ENCODE data around the gene SRRT.
"Not testable (repeated sequence)": the region's sequence is repeated elsewhere in the genome, so short reads cannot be mapped to it uniquely, and the experiment has no call there.

SRRT gene

GRCh38 chr7:100852048-100852872 lies 22.6 kb upstream of the SRRT start, which contains the start of gene SLC12A9:
Gene SLC12A9, plus strand, starts transcription at chr7:100852713. Its CDS starts 1,485 bp downstream, at chr7:100854198.
- DNase-seq: peak; percentile 96
- in situ Hi-C loops (cut with HindIII; ENCODE audit: low pct_ligation_motif_present, low pct_unique_long_range_greater_than_20kb, low sequenced_read_pairs): no loop called here

GRCh38 chr7:100854146-100854895 lies 20.6 kb upstream of the SRRT start:
- in situ Hi-C loops (cut with HindIII; ENCODE audit: low pct_ligation_motif_present, low pct_unique_long_range_greater_than_20kb, low sequenced_read_pairs): no loop called here
- DNase-seq: no peak

GRCh38 chr7:100854899-100855298 lies 20.0 kb upstream of the SRRT start:
- DNase-seq; in situ Hi-C loops (cut with HindIII; ENCODE audit: low pct_ligation_motif_present, low pct_unique_long_range_greater_than_20kb, low sequenced_read_pairs): not testable (repeated sequence)

- in situ Hi-C loops (cut with HindIII; ENCODE audit: low pct_ligation_motif_present, low pct_unique_long_range_greater_than_20kb, low sequenced_read_pairs): no loop called here
- DNase-seq: no peak
These were observed 19.4 kb upstream of the SRRT start for GRCh38 chr7:100855515-100855914.

- in situ Hi-C loops (cut with HindIII; ENCODE audit: low pct_ligation_motif_present, low pct_unique_long_range_greater_than_20kb, low sequenced_read_pairs): no loop called here
- no peak for DNase-seq
These were observed 18.0 kb upstream of the SRRT start for GRCh38 chr7:100856871-100857282.

GRCh38 chr7:100859856-100860255 lies 15.0 kb upstream of the SRRT start:
- DNase-seq: no peak
- in situ Hi-C loops (cut with HindIII; ENCODE audit: low pct_ligation_motif_present, low pct_unique_long_range_greater_than_20kb, low sequenced_read_pairs): no loop called here

- in situ Hi-C loops (cut with HindIII; ENCODE audit: low pct_ligation_motif_present, low pct_unique_long_range_greater_than_20kb, low sequenced_read_pairs): no loop called here
- DNase-seq: no peak
These were observed 13.9 kb upstream of the SRRT start for GRCh38 chr7:100860702-100861615.

- in situ Hi-C loops (cut with HindIII; ENCODE audit: low pct_ligation_motif_present, low pct_unique_long_range_greater_than_20kb, low sequenced_read_pairs): no loop called here
- no peak for DNase-seq
These were observed 13.3 kb upstream of the SRRT start for GRCh38 chr7:100861616-100861985.

- in situ Hi-C loops (cut with HindIII; ENCODE audit: low pct_ligation_motif_present, low pct_unique_long_range_greater_than_20kb, low sequenced_read_pairs): no loop called here
- DNase-seq: no peak
These were observed 11.4 kb upstream of the SRRT start for GRCh38 chr7:100863406-100863950.

- in situ Hi-C loops (cut with HindIII; ENCODE audit: low pct_ligation_motif_present, low pct_unique_long_range_greater_than_20kb, low sequenced_read_pairs): no loop called here
- DNase-seq: no peak
These were observed 10.5 kb upstream of the SRRT start for GRCh38 chr7:100864263-100864845.

- in situ Hi-C loops (cut with HindIII; ENCODE audit: low pct_ligation_motif_present, low pct_unique_long_range_greater_than_20kb, low sequenced_read_pairs): no loop called here
- DNase-seq: no peak
These were observed 9.5 kb upstream of the SRRT start for GRCh38 chr7:100865372-100865911.

- no peak for DNase-seq
- in situ Hi-C loops (cut with HindIII; ENCODE audit: low pct_ligation_motif_present, low pct_unique_long_range_greater_than_20kb, low sequenced_read_pairs): no loop called here
These were observed 8.8 kb upstream of the SRRT start for GRCh38 chr7:100865938-100866728.

GRCh38 chr7:100866729-100867039 lies 8.2 kb upstream of the SRRT start:
- in situ Hi-C loops (cut with HindIII; ENCODE audit: low pct_ligation_motif_present, low pct_unique_long_range_greater_than_20kb, low sequenced_read_pairs): no loop called here
- no peak for DNase-seq

- peak; percentile 96 for DNase-seq
- in situ Hi-C loops (cut with HindIII; ENCODE audit: low pct_ligation_motif_present, low pct_unique_long_range_greater_than_20kb, low sequenced_read_pairs): no loop called here
These were observed 7.7 kb upstream of the SRRT start, which contains the start of gene TRIP6 for GRCh38 chr7:100867040-100867775. Gene TRIP6, plus strand, starts transcription at chr7:100867387. Its CDS starts 111 bp downstream, at chr7:100867498.

- in situ Hi-C loops (cut with HindIII; ENCODE audit: low pct_ligation_motif_present, low pct_unique_long_range_greater_than_20kb, low sequenced_read_pairs): no loop called here
- DNase-seq: no peak
These were observed 7.0 kb upstream of the SRRT start for GRCh38 chr7:100867776-100868485.

- in situ Hi-C loops (cut with HindIII; ENCODE audit: low pct_ligation_motif_present, low pct_unique_long_range_greater_than_20kb, low sequenced_read_pairs): no loop called here
These were observed 1.2 kb upstream of the SRRT start for GRCh38 chr7:100873599-100874299.

More at GRCh38 chr7:100873599-100874299, 1.2 kb upstream of the SRRT start:
- DNase-seq: no peak
